Transverse colon (tissue), 4 donors: Measurements from ENCODE around the gene GPRIN3. TPM values are rescaled to one million over a fixed set of nuclear protein-coding genes. Genes with fewer than 3 reads are reported as not detected.

Experiments
- DNase-seq: peaks from one replicate; pipeline ENCODE4 v3.0.0-alpha.2; 2019
- H3K27ac ChIP-seq, 4 donors: fragments of 200-600 bp; sonication (generic); 2 replicates each; pipeline ENCODE4 v1.5.1; 2016 to 2018; ENCODE audit warnings: inconsistent platforms in 4 of 4
- H3K27me3 ChIP-seq: fragments of 200-600 bp; sonication (generic); 2 replicates; pipeline ENCODE4 v1.5.1; 2017; ENCODE audit warnings: inconsistent platforms
- H3K36me3 ChIP-seq, 4 donors: fragments of 200-600 bp; sonication (generic); 2 replicates each; pipeline ENCODE4 v1.5.1; 2017 to 2019; ENCODE audit warnings: inconsistent platforms in 4 of 4
- H3K4me1 ChIP-seq, 4 donors: fragments of 200-600 bp; sonication (generic); 2 replicates each; pipeline ENCODE4 v1.5.1; 2017 to 2020; ENCODE audit warnings: inconsistent platforms in 4 of 4
- H3K4me3 ChIP-seq, 4 donors: fragments of 200-600 bp; sonication (generic); 1 replicate in 1 of 4; 2 replicates in 3 of 4; pipeline versions ENCODE4 v1.5.1 to v1.6.1; 2017 to 2019; ENCODE audit warnings: inconsistent platforms in 4 of 4
- H3K9me3 ChIP-seq, 2 donors: fragments of 200-600 bp; sonication (generic); 2 replicates each; pipeline ENCODE4 v1.5.1; 2017 to 2019; ENCODE audit warnings: inconsistent platforms in 2 of 2
- EP300 ChIP-seq: sonication (generic); formaldehyde crosslinking; IDR thresholded peaks from one replicate; pipeline ENCODE4 v1.6.1; 2017; ENCODE audit warnings: antibody characterized with exemption, low read depth
- POLR2A ChIP-seq: fragments of 450-650 bp; IDR thresholded peaks from one replicate; pipeline ENCODE4 v1.6.1; 2016; ENCODE audit warnings: antibody characterized with exemption, mild to moderate bottlenecking, moderate library complexity
- POLR2AphosphoS5 ChIP-seq, 3 donors: sonication (generic); formaldehyde crosslinking; IDR thresholded peaks; one replicate each; pipeline ENCODE4 v1.6.1; 2016; ENCODE audit warnings: antibody characterized with exemption in 3 of 3
- WGBS, 2 donors: methylation state at CpG; one replicate each; pipeline ENCODE4 v1.1.5; 2018; ENCODE audit warnings: low coverage in 1 of 2; 5-methylcytosine and 5-hydroxymethylcytosine counted together
- in situ Hi-C, 4 donors: fragments of 200-750 bp; cut with MboI; loops; one replicate each; pipeline versions ENCODE4 v1.15.0 to v1.15.1; 2017; ENCODE audit warnings: low sequenced_read_pairs in 3 of 4, low pct_ligation_motif_present in 1 of 4, low pct_unique_long_range_greater_than_20kb in 1 of 4
- intact Hi-C: fragments of 100-400 bp; cut with DNase I; formaldehyde crosslinking; loops from one replicate; pipeline ENCODE4 v1.15.1; 2023; ENCODE audit warnings: low total_unique reads
- total RNA-seq, 4 donors: library from RNA; depleted of rRNA; stranded (reverse); fragments of >200 nt; gene quantifications; one replicate each; pipeline ENCODE4 v1.1.0, GENCODE V29; 2016
- TF ChIP-seq, protein P1 (sequence below), 5 experiments: fragments of 200-600 bp in 3 of 5; fragments of 450-650 bp in 2 of 5; sonication (generic) in 3 of 5; IDR thresholded peaks; 1 replicate in 2 of 5; 2 replicates in 3 of 5; pipeline ENCODE4 v1.5.1; 2016 to 2017; ENCODE audit warnings: antibody characterized with exemption in 5 of 5, inconsistent platforms in 3 of 5, mild to moderate bottlenecking in 2 of 5, moderate library complexity in 1 of 5

GPRIN3 gene
- total RNA-seq, 4 donors from 2014 or later: 10.1 to 21.4 (median 12.8) TPM

DNA sequence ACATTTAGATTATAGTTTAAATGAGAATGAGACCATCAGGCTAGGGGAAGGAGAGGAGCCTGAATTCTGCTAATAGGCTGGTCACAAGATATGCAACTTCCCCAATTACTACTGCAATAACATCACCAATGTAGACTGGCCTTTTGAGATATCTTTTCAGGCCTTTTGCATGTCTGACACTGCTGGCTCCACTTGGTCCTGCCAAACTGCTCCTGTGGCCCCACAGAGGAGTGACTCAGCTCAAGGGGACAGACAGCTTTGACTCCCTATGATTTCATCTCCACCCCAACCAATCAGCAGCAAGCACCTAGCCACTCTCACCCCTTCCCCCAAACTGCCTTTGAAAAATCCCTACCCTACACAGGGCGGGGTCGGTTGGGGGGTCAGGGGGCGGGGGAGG is 22.8 kb downstream of the GPRIN3 start:
- Histone ChIP-seq H3K4me3 (no peak overlapping the region), H3K27me3 (no peaks in the 10 kb centered on the region), H3K4me1 (peaks cover 12 to 39% (median 13%) of the 10 kb centered on the region in 4 donors), H3K36me3 (no peaks in the 10 kb centered on the region), H3K9me3 (no peaks in the 10 kb centered on the region), H3K27ac (peak overlapping the region; percentile 25 to 77 (median 72))
- TF ChIP-seq EP300 (no peak), POLR2AphosphoS5 (IDR thresholded peaks at IDR 0.05) (no peak), POLR2A (no peak)
- TF ChIP-seq, protein P1, sequence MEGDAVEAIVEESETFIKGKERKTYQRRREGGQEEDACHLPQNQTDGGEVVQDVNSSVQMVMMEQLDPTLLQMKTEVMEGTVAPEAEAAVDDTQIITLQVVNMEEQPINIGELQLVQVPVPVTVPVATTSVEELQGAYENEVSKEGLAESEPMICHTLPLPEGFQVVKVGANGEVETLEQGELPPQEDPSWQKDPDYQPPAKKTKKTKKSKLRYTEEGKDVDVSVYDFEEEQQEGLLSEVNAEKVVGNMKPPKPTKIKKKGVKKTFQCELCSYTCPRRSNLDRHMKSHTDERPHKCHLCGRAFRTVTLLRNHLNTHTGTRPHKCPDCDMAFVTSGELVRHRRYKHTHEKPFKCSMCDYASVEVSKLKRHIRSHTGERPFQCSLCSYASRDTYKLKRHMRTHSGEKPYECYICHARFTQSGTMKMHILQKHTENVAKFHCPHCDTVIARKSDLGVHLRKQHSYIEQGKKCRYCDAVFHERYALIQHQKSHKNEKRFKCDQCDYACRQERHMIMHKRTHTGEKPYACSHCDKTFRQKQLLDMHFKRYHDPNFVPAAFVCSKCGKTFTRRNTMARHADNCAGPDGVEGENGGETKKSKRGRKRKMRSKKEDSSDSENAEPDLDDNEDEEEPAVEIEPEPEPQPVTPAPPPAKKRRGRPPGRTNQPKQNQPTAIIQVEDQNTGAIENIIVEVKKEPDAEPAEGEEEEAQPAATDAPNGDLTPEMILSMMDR (IDR thresholded peaks at IDR 0.05): no peak
- no peak for DNase-seq
- intact Hi-C loops: no loop called here
- WGBS, 2 donors: 85% methylated on average over 3 of the region's 3 CpGs; no CpG with 5 or more reads in 1 of the 2 donors
- in situ Hi-C loops: no loop called here

DNA sequence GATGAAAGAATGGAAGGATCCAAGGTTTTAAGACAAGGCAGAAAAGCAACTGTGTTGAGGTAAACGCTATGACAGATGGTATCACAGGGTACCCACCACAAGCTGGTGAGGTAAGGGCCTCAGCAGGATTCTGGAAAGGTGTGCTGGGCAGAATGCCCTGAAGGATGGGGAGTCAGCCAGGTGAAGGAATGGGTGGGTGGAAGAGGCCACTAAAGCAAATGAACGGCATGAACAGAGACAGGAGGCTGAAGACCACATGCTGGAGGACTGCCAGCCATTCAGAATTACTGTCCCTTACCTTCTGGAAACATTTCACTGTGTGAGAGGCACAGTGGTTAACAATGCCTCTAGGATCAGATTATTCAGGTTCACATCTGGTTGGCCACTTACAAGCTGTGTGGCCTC is 23.6 kb downstream of the GPRIN3 start:
- no peak for DNase-seq
- no peak for TF ChIP-seq POLR2AphosphoS5 (IDR thresholded peaks at IDR 0.05)
- TF ChIP-seq, protein P1 (IDR thresholded peaks at IDR 0.05): no peak
- no peak for TF ChIP-seq POLR2A
- TF ChIP-seq EP300: no peak
- H3K27ac ChIP-seq: peak overlapping the region; percentile 63 to 77 (median 72)
- H3K4me1 ChIP-seq: peaks cover 12 to 38% (median 13%) of the 10 kb centered on the region in 4 donors
- H3K36me3 ChIP-seq: no peaks in the 10 kb centered on the region
- WGBS, 2 donors: 65 to 72% methylated on average over 2 of the region's 2 CpGs
- no peaks in the 10 kb centered on the region for H3K9me3 ChIP-seq
- in situ Hi-C loops (no loop called here), intact Hi-C loops (no loop called here)
- H3K27me3 ChIP-seq: no peaks in the 10 kb centered on the region
- no peak overlapping the region for H3K4me3 ChIP-seq

DNA sequence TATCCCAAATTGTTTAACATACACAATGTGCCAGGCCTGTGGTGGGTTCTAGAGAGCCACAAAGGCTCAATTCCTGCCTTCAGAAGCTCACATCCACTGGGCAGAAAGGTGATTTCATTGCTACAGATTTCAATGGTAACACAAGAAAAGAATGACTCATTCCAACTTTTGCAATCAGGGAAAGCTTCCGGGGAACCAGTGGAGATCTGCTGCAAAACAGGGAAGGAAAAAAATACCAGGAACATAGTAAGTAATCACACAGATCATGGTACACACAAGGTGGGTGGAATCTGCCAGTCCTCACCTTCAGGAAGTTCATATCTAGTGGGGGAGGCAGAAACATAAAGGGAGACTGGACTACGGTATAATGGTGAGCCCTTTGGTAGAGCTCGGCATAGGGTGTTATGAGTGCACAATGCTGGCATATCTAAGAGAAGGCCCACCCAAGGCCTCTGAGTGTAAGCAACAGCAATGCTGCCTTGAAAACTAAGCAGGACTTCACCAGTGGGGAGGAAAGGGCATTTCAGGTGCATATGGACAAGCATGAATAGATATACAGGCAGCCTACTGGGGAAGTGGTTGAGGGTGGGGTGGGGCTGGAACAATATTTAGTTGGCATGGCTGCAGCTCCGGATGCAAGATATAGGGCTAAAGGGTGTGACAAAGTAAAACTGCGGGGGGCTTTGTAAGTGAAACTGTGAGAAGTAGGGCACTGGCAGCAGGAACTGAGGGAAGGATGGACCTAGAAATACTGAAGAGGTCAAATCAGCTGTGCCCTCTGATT is 24.2 kb downstream of the GPRIN3 start:
- Histone ChIP-seq H3K4me1 (peaks cover 12 to 38% (median 13%) of the 10 kb centered on the region in 4 donors), H3K27me3 (no peaks in the 10 kb centered on the region), H3K27ac (peak overlapping the region; percentile 63 to 77 (median 72)), H3K9me3 (no peaks in the 10 kb centered on the region), H3K4me3 (no peak overlapping the region), H3K36me3 (no peaks in the 10 kb centered on the region)
- intact Hi-C loops (no loop called here), in situ Hi-C loops (no loop called here)
- DNase-seq: peak; percentile 59
- 54 to 61% methylated on average over 2 to 5 of the region's 5 CpGs for WGBS, 2 donors
- TF ChIP-seq POLR2A (no peak), POLR2AphosphoS5 (IDR thresholded peaks at IDR 0.05) (no peak), EP300 (no peak)
- TF ChIP-seq, protein P1 (IDR thresholded peaks at IDR 0.05): no peak

DNA sequence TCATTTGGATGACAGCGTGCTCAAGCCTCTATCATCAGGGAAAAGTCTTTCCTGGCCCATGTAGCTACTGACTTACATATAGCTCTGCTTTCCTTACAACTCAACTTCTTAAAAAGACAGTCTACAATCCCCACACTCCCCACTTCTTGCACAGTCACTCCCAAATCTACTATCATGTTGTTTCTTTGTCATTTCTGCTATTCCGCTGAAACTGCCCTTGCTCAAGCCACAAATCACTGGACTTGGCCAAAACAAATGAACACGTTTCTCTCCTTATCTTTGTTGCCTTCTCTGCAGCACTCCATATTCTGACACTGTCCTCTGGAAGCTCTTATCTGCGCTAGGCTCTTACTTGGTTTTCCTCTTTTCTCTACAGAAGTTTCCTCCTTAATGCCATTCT is 28.2 kb downstream of the GPRIN3 start:
- in situ Hi-C loops: no loop called here
- no peak overlapping the region for H3K4me3 ChIP-seq
- H3K4me1 ChIP-seq: peaks cover 9 to 21% (median 11%) of the 10 kb centered on the region in 4 donors
- DNase-seq: no peak
- H3K36me3 ChIP-seq: no peaks in the 10 kb centered on the region
- no peak overlapping the region for H3K27ac ChIP-seq
- intact Hi-C loops: no loop called here
- H3K27me3 ChIP-seq: no peaks in the 10 kb centered on the region
- H3K9me3 ChIP-seq: no peaks in the 10 kb centered on the region
- TF ChIP-seq, protein P1 (IDR thresholded peaks at IDR 0.05): no peak
- TF ChIP-seq POLR2A (no peak), EP300 (no peak), POLR2AphosphoS5 (IDR thresholded peaks at IDR 0.05) (no peak)
- WGBS, 2 donors: 80 to 91% methylated on average over 2 to 4 of the region's 4 CpGs
